PC-9 (cell line): ENCODE data around the gene SPON1.

Experiments used
- CTCF ChIP-seq: fragments of 200-600 bp; sonication (generic); conservative IDR thresholded peaks from 2 replicates; pipeline ENCODE4 v1.6.1; 2017; ENCODE audit warnings: mixed run types, antibody characterized with exemption, mild to moderate bottlenecking, moderate library complexity
- EZH2 ChIP-seq: fragments of 200-600 bp; sonication (generic); IDR thresholded peaks from 2 replicates; pipeline ENCODE4 v1.8.0; 2017; ENCODE audit warnings: antibody characterized with exemption, low read depth

GRCh38 chr11:14245444-14245843, 282.9 kb downstream of the SPON1 start:
- TF ChIP-seq CTCF (no peak), EZH2 (no peak)
